IMR-90 (cell line): ENCODE data around the gene S1PR3. TPM values are rescaled to one million over a fixed set of nuclear protein-coding genes. Genes with fewer than 3 reads are reported as not detected.

Source experiments
- ATAC-seq: fragments of 200-7000 bp; cut with Tn5 transposase; 2 replicates; pipeline ENCODE4 v1.9.1; 2020; ENCODE audit warnings: low read depth, mild to moderate bottlenecking, moderate library complexity
- BruUV-seq: library from RNA; stranded (reverse); fragments of 400-500 nt; replicated peaks from 2 replicates; lab custom pipeline; 2021; lab: Mats Ljungman, UMichigan
- CTCF ChIA-PET: fragments of 300-600 bp; formaldehyde crosslinking; extraction: SDS; loops from one replicate; lab custom pipeline; 2021; ENCODE audit warnings: antibody characterized with exemption; lab: Yijun Ruan, JAX
- POLR2A ChIA-PET: fragments of 300-600 bp; sonication (Branson Sonifier 250); formaldehyde crosslinking; loops from one replicate; lab custom pipeline; 2022; ENCODE audit warnings: antibody characterized with exemption; ENCODE audit not compliant: unreplicated experiment; lab: Charles Lee
- DNase-seq: peaks from one replicate; pipeline ENCODE4 v3.0.0; 2013
- H2AFZ ChIP-seq: replicated peaks from 2 replicates; pipeline ENCODE3; 2013; ENCODE audit warnings: low read length, mild to moderate bottlenecking; ENCODE audit not compliant: poor library complexity
- H2AK5ac ChIP-seq: 2 replicates; pipeline ENCODE4 v1.6.1; 2013; ENCODE audit warnings: low read depth, low read length, inconsistent platforms
- H2AK9ac ChIP-seq: replicated peaks from 2 replicates; pipeline ENCODE3; 2013; ENCODE audit warnings: mild to moderate bottlenecking, low read depth, low read length, moderate library complexity; ENCODE audit not compliant: poor library complexity
- H2BK120ac ChIP-seq: 2 replicates; pipeline ENCODE4 v1.6.1; 2013; ENCODE audit warnings: low read depth, low read length, inconsistent platforms
- H2BK15ac ChIP-seq: 3 replicates; pipeline ENCODE4 v1.6.1; 2013; ENCODE audit warnings: low read depth, low read length, inconsistent platforms
- H2BK20ac ChIP-seq: 2 replicates; pipeline ENCODE4 v1.6.1; 2013; ENCODE audit warnings: low read depth, mild to moderate bottlenecking, inconsistent platforms, low read length, moderate library complexity
- H2BK5ac ChIP-seq: 2 replicates; pipeline ENCODE4 v1.6.1; 2013; ENCODE audit warnings: mild to moderate bottlenecking, low read depth, low read length, inconsistent platforms; ENCODE audit not compliant: poor library complexity, severe bottlenecking
- H3K14ac ChIP-seq: replicated peaks from 2 replicates; pipeline ENCODE4 v1.6.1; 2013; ENCODE audit warnings: low read depth, low read length, inconsistent platforms
- H3K18ac ChIP-seq: 2 replicates; pipeline ENCODE4 v1.6.1; 2013; ENCODE audit warnings: low read depth, low read length, control low read depth
- H3K23ac ChIP-seq: 2 replicates; pipeline ENCODE4 v1.6.1; 2013; ENCODE audit warnings: low read depth, low read length, inconsistent platforms
- H3K27ac ChIP-seq: 2 replicates; pipeline ENCODE4 v1.5.1; 2013; ENCODE audit warnings: mild to moderate bottlenecking, control low read depth, low read length; ENCODE audit not compliant: insufficient read depth
- H3K27me3 ChIP-seq: 2 replicates; pipeline ENCODE4 v1.6.1; 2013; ENCODE audit warnings: low read length; ENCODE audit not compliant: control insufficient read depth, insufficient read depth
- H3K36me3 ChIP-seq: 2 replicates; pipeline ENCODE4 v1.6.1; 2013; ENCODE audit warnings: low read length, mixed read lengths; ENCODE audit not compliant: control insufficient read depth, insufficient read depth
- H3K4ac ChIP-seq: 2 replicates; pipeline ENCODE4 v1.6.1; 2013; ENCODE audit warnings: low read depth, low read length, inconsistent platforms
- H3K4me1 ChIP-seq: 2 replicates; pipeline ENCODE4 v1.6.1; 2013; ENCODE audit warnings: low read length, mixed read lengths; ENCODE audit not compliant: control insufficient read depth, insufficient read depth
- H3K4me2 ChIP-seq: 2 replicates; pipeline ENCODE4 v1.6.1; 2013; ENCODE audit warnings: low read depth, mild to moderate bottlenecking, control low read depth, low read length, moderate library complexity
- H3K4me3 ChIP-seq: 2 replicates; pipeline ENCODE4 v1.5.1; 2013; ENCODE audit warnings: low read depth, mild to moderate bottlenecking, control low read depth, low read length, moderate library complexity; ENCODE audit not compliant: insufficient read depth
- H3K56ac ChIP-seq: 2 replicates; pipeline ENCODE4 v1.6.1; 2013; ENCODE audit warnings: low read length, inconsistent platforms; ENCODE audit not compliant: insufficient read depth; ENCODE audit errors: extremely low read depth
- H3K79me1 ChIP-seq, 2 experiments: 2 replicates each; pipeline ENCODE4 v1.6.1; 2013; ENCODE audit warnings: low read length in 2 of 2, inconsistent platforms in 1 of 2, low read depth in 1 of 2
- H3K9ac ChIP-seq: 2 replicates; pipeline ENCODE4 v1.6.1; 2013; ENCODE audit warnings: low read depth, low read length, control low read depth
- H3K9me1 ChIP-seq: 2 replicates; pipeline ENCODE4 v1.6.1; 2013; ENCODE audit warnings: low read length, inconsistent platforms; ENCODE audit not compliant: insufficient read depth
- H3K9me3 ChIP-seq: 2 replicates; pipeline ENCODE4 v1.6.1; 2013; ENCODE audit warnings: low read length; ENCODE audit not compliant: control insufficient read depth, insufficient read depth
- H4K20me1 ChIP-seq: 2 replicates; pipeline ENCODE4 v1.6.1; 2013; ENCODE audit warnings: low read length, inconsistent platforms; ENCODE audit not compliant: insufficient read depth
- H4K5ac ChIP-seq: 2 replicates; pipeline ENCODE4 v1.6.1; 2013; ENCODE audit warnings: mild to moderate bottlenecking, low read depth, low read length, control low read depth
- H4K8ac ChIP-seq, 2 experiments: 2 replicates each; pipeline ENCODE4 v1.6.1; 2013; ENCODE audit warnings: low read depth in 2 of 2, low read length in 2 of 2, control low read depth in 1 of 2, inconsistent platforms in 1 of 2
- H4K91ac ChIP-seq: 2 replicates; pipeline ENCODE4 v1.6.1; 2013; ENCODE audit warnings: low read depth, low read length, inconsistent platforms; ENCODE audit not compliant: insufficient read depth
- BHLHE40 ChIP-seq: fragments of 150-350 bp; IDR thresholded peaks from 2 replicates; pipeline ENCODE4 v1.6.1; 2016; ENCODE audit warnings: mild to moderate bottlenecking, low read depth, low read length
- CEBPB ChIP-seq: IDR thresholded peaks from 2 replicates; pipeline ENCODE4 v1.6.1; 2012; ENCODE audit warnings: low read depth, low read length, improper control_type of control experiment
- CHD1 ChIP-seq: IDR thresholded peaks from 2 replicates; pipeline ENCODE4 v1.6.1; 2012; ENCODE audit warnings: low read depth, low read length, improper control_type of control experiment
- CTCF ChIP-seq: conservative IDR thresholded peaks from 2 replicates; pipeline ENCODE4 v1.5.1; 2012; ENCODE audit warnings: mild to moderate bottlenecking, low read depth, low read length, improper control_type of control experiment
- ELK1 ChIP-seq: fragments of 150-350 bp; IDR thresholded peaks from 2 replicates; pipeline ENCODE4 v1.6.1; 2016; ENCODE audit warnings: low read depth, mild to moderate bottlenecking, low read length, moderate library complexity, borderline replicate concordance
- FOS ChIP-seq: fragments of 150-350 bp; IDR thresholded peaks from 2 replicates; pipeline ENCODE4 v1.6.1; 2016; ENCODE audit warnings: low read depth, low read length
- MAFK ChIP-seq: IDR thresholded peaks from 2 replicates; pipeline ENCODE4 v1.6.1; 2012; ENCODE audit warnings: low read depth, low read length, improper control_type of control experiment
- MAZ ChIP-seq: IDR thresholded peaks from 2 replicates; pipeline ENCODE4 v1.6.1; 2012; ENCODE audit warnings: low read depth, mild to moderate bottlenecking, low read length, improper control_type of control experiment, moderate library complexity, borderline replicate concordance
- MXI1 ChIP-seq: IDR thresholded peaks from 2 replicates; pipeline ENCODE4 v1.6.1; 2012; ENCODE audit warnings: low read depth, mild to moderate bottlenecking, low read length, moderate library complexity, borderline replicate concordance
- NFE2L2 ChIP-seq: fragments of 150-350 bp; IDR thresholded peaks from 2 replicates; pipeline ENCODE4 v1.6.1; 2016; ENCODE audit warnings: low read depth, mild to moderate bottlenecking, low read length
- POLR2A ChIP-seq: IDR thresholded peaks from 2 replicates; pipeline ENCODE4 v1.6.1; 2012; ENCODE audit warnings: mild to moderate bottlenecking, low read depth, low read length
- RAD21 ChIP-seq: IDR thresholded peaks from 2 replicates; pipeline ENCODE4 v1.6.1; 2012; ENCODE audit warnings: low read length, improper control_type of control experiment
- RCOR1 ChIP-seq: IDR thresholded peaks from 2 replicates; pipeline ENCODE4 v1.6.1; 2012; ENCODE audit warnings: mild to moderate bottlenecking, low read length, improper control_type of control experiment; ENCODE audit not compliant: insufficient replicate concordance
- RFX5 ChIP-seq: IDR thresholded peaks from 2 replicates; pipeline ENCODE4 v1.8.0; 2012; ENCODE audit warnings: low read depth, mild to moderate bottlenecking, low read length, moderate library complexity
- SMC3 ChIP-seq: fragments of 150-350 bp; IDR thresholded peaks from 2 replicates; pipeline ENCODE4 v1.6.1; 2016; ENCODE audit warnings: low read depth, mild to moderate bottlenecking, antibody characterized with exemption, low read length, moderate library complexity
- USF2 ChIP-seq: fragments of 150-350 bp; IDR thresholded peaks from 2 replicates; pipeline ENCODE4 v1.6.1; 2017; ENCODE audit warnings: mild to moderate bottlenecking, antibody characterized with exemption, low read length, low read depth
- WGBS, 2 experiments: methylation state at CpG; one replicate each; pipeline versions ENCODE4 v1.1.5 to v1.1.7; 2013; ENCODE audit warnings: missing lambda C conversion rate in 2 of 2; ENCODE audit not compliant: insufficient read length in 1 of 2; ENCODE audit errors: extremely low coverage in 2 of 2; 5-methylcytosine and 5-hydroxymethylcytosine counted together
- dilution Hi-C: fragments of 300-500 bp; cut with HindIII; formaldehyde crosslinking; loops from one replicate; pipeline ENCODE4 v1.14.3; 2018; ENCODE audit warnings: low sequenced_read_pairs; ENCODE audit not compliant: unreplicated experiment
- in situ Hi-C: fragments of 300-500 bp; cut with MboI; formaldehyde crosslinking; loops from 3 replicates; pipeline ENCODE4 v1.14.3; 2019; ENCODE audit warnings: low sequenced_read_pairs, inconsistent platforms, mixed read lengths
- intact Hi-C: fragments of 100-400 bp; cut with micrococcal nuclease; formaldehyde crosslinking; loops from 2 replicates; pipeline ENCODE4 v1.10.0; 2022
- polyA plus RNA-seq, 3 experiments: library from polyadenylated mRNA; depleted of rRNA; stranded (reverse); fragments of >200 nt; gene quantifications; 2 replicates each; pipeline ENCODE4 v1.2.3, GENCODE V29; 2012; ENCODE audit warnings: low replicate concordance in 1 of 3
- total RNA-seq: library from RNA; depleted of rRNA; stranded (reverse); fragments of >200 nt; gene quantifications from 2 replicates; pipeline ENCODE4 v1.2.3, GENCODE V29; 2012

S1PR3 gene
- total and polyA plus RNA-seq, 2 of the 4 experiments (the other 2 are of a cell fraction), result 28.4 to 28.7 TPM

GRCh38 chr9:88987661-88988060 lies 3.6 kb upstream of the S1PR3 start:
- Histone ChIP-seq H2BK120ac (no peak overlapping the region), H4K8ac (no peak overlapping the region), H2AFZ (no peak overlapping the region), H3K9me3 (no peaks in the 10 kb centered on the region), H4K91ac (no peak overlapping the region), H2BK15ac (no peak overlapping the region), H4K20me1 (no peaks in the 10 kb centered on the region; the same call in 1 of the 2 replicates), H3K4ac (no peak overlapping the region), H3K27ac (no peak overlapping the region), H3K9me1 (no peaks in the 10 kb centered on the region; the same call in 1 of the 2 replicates), H3K18ac (no peak overlapping the region), H2BK5ac (no peak overlapping the region), H3K23ac (no peak overlapping the region), H3K56ac (no peak overlapping the region), H3K79me1 (peaks cover 6 to 11% of the 10 kb centered on the region in 2 experiments; a peak in 2 of 4 replicates), H3K4me2 (no peak overlapping the region), H3K9ac (no peak overlapping the region), H2AK5ac (no peak overlapping the region), H3K4me1 (peaks cover 6% of the 10 kb centered on the region), H3K27me3 (no peaks in the 10 kb centered on the region; the same call in 1 of the 2 replicates), H3K36me3 (no peaks in the 10 kb centered on the region), H2BK20ac (no peak overlapping the region), H3K4me3 (no peak overlapping the region), H2AK9ac (no peak overlapping the region), H4K5ac (no peak overlapping the region), H3K14ac (no peak overlapping the region)
- ATAC-seq (no peak), DNase-seq (no peak)
- dilution Hi-C loops (loop anchor here (25.0 kb wide), 1 partner anchor 350 kb away; no protein-coding TSS in a partner anchor), in situ Hi-C loops (no loop called here), intact Hi-C loops (no loop called here)
- POLR2A ChIA-PET, result no interaction called here
- no TSS peak for BruUV-seq
- no peak for TF ChIP-seq FOS
- TF ChIP-seq NFE2L2, result no peak
- TF ChIP-seq CHD1, result no peak
- TF ChIP-seq CTCF, result no peak
- no peak for TF ChIP-seq MXI1
- TF ChIP-seq BHLHE40, result no peak
- no peak for TF ChIP-seq CEBPB
- TF ChIP-seq POLR2A, result no peak
- no peak for TF ChIP-seq MAZ
- no peak for TF ChIP-seq USF2
- TF ChIP-seq RFX5, result no peak
- TF ChIP-seq RAD21, result no peak
- no peak for TF ChIP-seq SMC3
- TF ChIP-seq RCOR1, result no peak
- TF ChIP-seq ELK1, result no peak
- TF ChIP-seq MAFK, result no peak
- CTCF ChIA-PET, result no interaction called here
- 100% methylated on average over 1 of the region's 4 CpGs; no CpG with 5 or more reads in 1 of the 2 experiments for WGBS, 2 experiments
